H1 (cell line): Measurements from ENCODE around the gene PTPRG. TPM values are rescaled to one million over a fixed set of nuclear protein-coding genes. Genes with fewer than 3 reads are reported as not detected.

Experiments used
- CTCF ChIA-PET: fragments of 300-600 bp; sonication (Branson Sonifier 250); formaldehyde crosslinking; loops from one replicate; lab custom pipeline; 2021; ENCODE audit not compliant: partially characterized antibody; lab: Charles Lee
- POLR2A ChIA-PET: fragments of 300-600 bp; sonication (Branson Sonifier 250); formaldehyde crosslinking; loops from one replicate; lab custom pipeline; 2021; ENCODE audit warnings: inconsistent platforms; ENCODE audit not compliant: partially characterized antibody; lab: Charles Lee
- DNase-seq, 2 experiments: peaks; one replicate each; pipeline versions ENCODE4 v3.0.0 to v3.0.0-alpha.2; 2010 to 2022; ENCODE audit warnings: low spot score in 2 of 2, low read depth in 1 of 2, mixed read lengths in 1 of 2
- FAIRE-seq: peaks from 2 replicates; lab custom pipeline; 2011; peaks lifted over from hg19 to GRCh38; lab: Jason Lieb, UNC
- H2AFZ ChIP-seq: 2 replicates; pipeline ENCODE4 v1.8.1; 2012; ENCODE audit warnings: low read length, inconsistent platforms
- H2AK5ac ChIP-seq: 2 replicates; pipeline ENCODE4 v1.6.1; 2013; ENCODE audit warnings: low read depth, low read length
- H2BK120ac ChIP-seq: replicated peaks from 2 replicates; pipeline ENCODE3; 2013; ENCODE audit warnings: low read depth, low read length, inconsistent platforms
- H2BK12ac ChIP-seq: 2 replicates; pipeline ENCODE4 v1.6.1; 2013; ENCODE audit warnings: low read depth, low read length
- H2BK15ac ChIP-seq: 2 replicates; pipeline ENCODE4 v1.6.1; 2013; ENCODE audit warnings: low read length
- H2BK20ac ChIP-seq: 2 replicates; pipeline ENCODE4 v1.6.1; 2013; ENCODE audit warnings: low read length
- H2BK5ac ChIP-seq: 2 replicates; pipeline ENCODE4 v1.6.1; 2013; ENCODE audit warnings: low read depth, low read length
- H3K14ac ChIP-seq: 2 replicates; pipeline ENCODE4 v1.6.1; 2013; ENCODE audit warnings: inconsistent platforms; ENCODE audit not compliant: insufficient read length
- H3K18ac ChIP-seq: 2 replicates; pipeline ENCODE4 v1.6.1; 2013; ENCODE audit warnings: low read length; ENCODE audit errors: extremely low read depth
- H3K23ac ChIP-seq: 2 replicates; pipeline ENCODE4 v1.6.1; 2013; ENCODE audit warnings: inconsistent platforms; ENCODE audit not compliant: insufficient read length
- H3K23me2 ChIP-seq: 2 replicates; pipeline ENCODE4 v1.6.1; 2013; ENCODE audit warnings: low read depth, low read length
- H3K27ac ChIP-seq: 2 replicates; pipeline ENCODE4 v1.6.1; 2011; ENCODE audit warnings: low read depth, low read length, inconsistent platforms
- H3K27me3 ChIP-seq, 4 experiments: replicated peaks in 1 of 4; 1 replicate in 1 of 4; 2 replicates in 3 of 4; pipeline versions ENCODE4 v1.6.1 to v1.8.1; 2011 to 2013; ENCODE audit warnings: low read length in 3 of 4, mild to moderate bottlenecking in 3 of 4, inconsistent platforms in 2 of 4, mixed read lengths in 2 of 4, moderate library complexity in 1 of 4; ENCODE audit not compliant: control insufficient read depth in 3 of 4, insufficient read depth in 3 of 4; ENCODE audit errors: extremely low read depth in 1 of 4
- H3K36me3 ChIP-seq, 4 experiments: 2 replicates each; pipeline versions ENCODE4 v1.6.1 to v1.8.1; 2011 to 2013; ENCODE audit warnings: mild to moderate bottlenecking in 4 of 4, low read length in 3 of 4, moderate library complexity in 2 of 4, control low read depth in 1 of 4, inconsistent platforms in 1 of 4; ENCODE audit not compliant: insufficient read depth in 4 of 4, control insufficient read depth in 2 of 4
- H3K4ac ChIP-seq: replicated peaks from 2 replicates; pipeline ENCODE3; 2013; ENCODE audit warnings: low read length, low read depth, mixed read lengths, inconsistent platforms; ENCODE audit not compliant: insufficient read length
- H3K4me1 ChIP-seq, 4 experiments: replicated peaks in 1 of 4; 1 replicate in 1 of 4; 2 replicates in 3 of 4; pipeline versions ENCODE4 v1.6.1 to v1.8.1; 2011 to 2013; ENCODE audit warnings: low read length in 3 of 4, inconsistent platforms in 2 of 4, mixed read lengths in 1 of 4; ENCODE audit not compliant: insufficient read depth in 4 of 4, control insufficient read depth in 3 of 4
- H3K4me2 ChIP-seq, 2 experiments: 2 replicates each; pipeline versions ENCODE4 v1.6.1 to v1.8.1; 2011 to 2013; ENCODE audit warnings: low read depth in 2 of 2, low read length in 2 of 2, control low read depth in 1 of 2, inconsistent platforms in 1 of 2, mild to moderate bottlenecking in 1 of 2; ENCODE audit not compliant: insufficient read depth in 1 of 2
- H3K4me3 ChIP-seq, 4 experiments: fragments of 200-600, 300-600 bp in 1 of 4; sonication (generic), shearing (Covaris generic), sonication (Bioruptor Twin) in 1 of 4; 2 replicates each; pipeline versions ENCODE4 v1.5.1 to v1.8.1; 2011 to 2016; ENCODE audit warnings: low read length in 4 of 4, low read depth in 3 of 4, control low read depth in 2 of 4, inconsistent platforms in 2 of 4, mild to moderate bottlenecking in 2 of 4, mixed read lengths in 1 of 4, moderate library complexity in 1 of 4; ENCODE audit not compliant: insufficient read depth in 2 of 4; ENCODE audit errors: extremely low read depth in 1 of 4
- H3K56ac ChIP-seq: replicated peaks from 2 replicates; pipeline ENCODE3; 2013; ENCODE audit warnings: low read depth, mild to moderate bottlenecking, mixed read lengths, low read length, inconsistent platforms; ENCODE audit not compliant: insufficient read length
- H3K79me1 ChIP-seq: 2 replicates; pipeline ENCODE4 v1.6.1; 2013; ENCODE audit warnings: low read depth, low read length, control low read depth
- H3K79me2 ChIP-seq, 2 experiments: 2 replicates each; pipeline versions ENCODE4 v1.6.1 to v1.8.1; 2012 to 2013; ENCODE audit warnings: low read length in 2 of 2, mild to moderate bottlenecking in 2 of 2, inconsistent platforms in 1 of 2; ENCODE audit not compliant: insufficient read depth in 2 of 2, control insufficient read depth in 1 of 2
- H3K9ac ChIP-seq, 4 experiments: replicated peaks in 1 of 4; 1 replicate in 1 of 4; 2 replicates in 3 of 4; pipeline versions ENCODE4 v1.6.1 to v1.8.1; 2011 to 2013; ENCODE audit warnings: low read depth in 3 of 4, low read length in 3 of 4, control low read depth in 2 of 4, mild to moderate bottlenecking in 2 of 4, moderate library complexity in 2 of 4, inconsistent platforms in 1 of 4; ENCODE audit errors: extremely low read depth in 1 of 4
- H3K9me3 ChIP-seq, 2 experiments: 2 replicates each; pipeline versions ENCODE4 v1.6.1 to v1.8.1; 2012 to 2013; ENCODE audit warnings: mild to moderate bottlenecking in 2 of 2, moderate library complexity in 2 of 2, control low read depth in 1 of 2, inconsistent platforms in 1 of 2, low read depth in 1 of 2, low read length in 1 of 2, mixed read lengths in 1 of 2; ENCODE audit not compliant: insufficient read depth in 2 of 2
- H4K20me1 ChIP-seq, 2 experiments: replicated peaks in 1 of 2; 2 replicates each; pipeline versions ENCODE3 to v1.8.1; 2011 to 2013; ENCODE audit warnings: inconsistent platforms in 2 of 2, low read length in 2 of 2, mild to moderate bottlenecking in 1 of 2; ENCODE audit not compliant: insufficient read depth in 2 of 2, control insufficient read depth in 1 of 2
- H4K5ac ChIP-seq: 2 replicates; pipeline ENCODE4 v1.6.1; 2013; ENCODE audit warnings: low read length, low read depth, mixed read lengths, inconsistent platforms; ENCODE audit not compliant: insufficient read length
- H4K8ac ChIP-seq: 2 replicates; pipeline ENCODE4 v1.8.0; 2013; ENCODE audit warnings: mild to moderate bottlenecking, moderate library complexity, low read length, inconsistent platforms; ENCODE audit not compliant: insufficient read depth; ENCODE audit errors: extremely low read depth
- H4K91ac ChIP-seq: replicated peaks from 2 replicates; pipeline ENCODE3; 2013; ENCODE audit warnings: low read length, mixed read lengths, inconsistent platforms; ENCODE audit not compliant: insufficient read length
- EZH2 ChIP-seq: fragments of 200-600 bp; sonication (generic); IDR thresholded peaks from 2 replicates; pipeline ENCODE4 v1.7.1; 2012; ENCODE audit warnings: low read depth, mild to moderate bottlenecking, moderate library complexity, low read length, inconsistent platforms; ENCODE audit not compliant: severe bottlenecking
- WGBS, 2 experiments: shearing (Covaris generic) in 1 of 2; methylation state at CpG; one replicate each; pipeline versions ENCODE4 v1.1.6 to v1.1.7; 2013 to 2015; ENCODE audit warnings: low lambda C conversion rate in 2 of 2, mixed read lengths in 2 of 2, inconsistent platforms in 1 of 2, low coverage in 1 of 2, missing lambda C conversion rate in 1 of 2; ENCODE audit not compliant: insufficient replicate concordance in 2 of 2, insufficient coverage in 1 of 2, insufficient read length in 1 of 2; ENCODE audit errors: extremely low coverage in 1 of 2, missing lambda C conversion rate in 1 of 2; 5-methylcytosine and 5-hydroxymethylcytosine counted together
- polyA plus RNA-seq, 7 experiments: library from polyadenylated mRNA; depleted of rRNA in 3 of 7; stranded (reverse) in 5 of 7; unstranded in 2 of 7; fragments of >200 nt in 5 of 7; fragments of 200-250 nt in 2 of 7; gene quantifications; 1 replicate in 5 of 7; 2 replicates in 1 of 7; 4 replicates in 1 of 7; pipeline versions ENCODE4 v1.2.1 to v1.2.3, GENCODE V29; 2011 to 2013; ENCODE audit warnings: missing spikeins in 2 of 7, mixed read lengths in 2 of 7
- total RNA-seq: library from RNA; stranded (reverse); fragmentation: NEBNext Ultra II Directional; extraction: Animal tissue kit (Norgen Biotek cat#: 25700); gene quantifications from 2 replicates; pipeline ENCODE4 v1.2.1, GENCODE V29; 2021

Gene PTPRG
- total and polyA plus RNA-seq, 2 of the 8 experiments (the other 6 are each of a cell fraction or from before 2014, with no cell fraction given) = 23.3 to 96.2 TPM

GRCh38 chr3:61975199-61975598 is 413.8 kb downstream of the PTPRG start:
- Histone ChIP-seq H3K27me3 (no peaks in the 10 kb centered on the region), H3K36me3 (no peaks in the 10 kb centered on the region), H2AFZ (no peak overlapping the region), H4K20me1 (peaks cover 0 to 2% of the 10 kb centered on the region in 2 experiments), H3K4me1 (peaks cover 2 to 16% (median 6%) of the 10 kb centered on the region in 4 experiments; a peak in 6 of 7 replicates), H2BK5ac (no peak overlapping the region), H3K79me2 (peaks cover 0 to 76% of the 10 kb centered on the region in 2 experiments; a peak in 2 of 4 replicates), H3K18ac (no peak overlapping the region), H3K79me1 (no peaks in the 10 kb centered on the region), H3K56ac (no peak overlapping the region), H2BK12ac (no peak overlapping the region), H2AK5ac (no peak overlapping the region), H2BK120ac (no peak overlapping the region), H3K9ac (no peak overlapping the region), H3K9me3 (no peaks in the 10 kb centered on the region), H2BK15ac (no peak overlapping the region), H4K5ac (no peak overlapping the region), H3K4ac (no peak overlapping the region), H4K8ac (no peak overlapping the region), H3K14ac (no peak overlapping the region), H3K4me3 (no peak overlapping the region), H3K4me2 (no peak overlapping the region), H3K23me2 (no peaks in the 10 kb centered on the region), H3K27ac (no peak overlapping the region), H4K91ac (no peak overlapping the region), H3K23ac (no peak overlapping the region), H2BK20ac (no peak overlapping the region)
- DNase-seq (no peak), FAIRE-seq (no peak)
- CTCF ChIA-PET = no interaction called here
- no peak for TF ChIP-seq EZH2
- WGBS, 2 experiments = 97% methylated on average over 3 of the region's 3 CpGs; no CpG with 5 or more reads in 1 of the 2 experiments
- POLR2A ChIA-PET = no interaction called here
